ENCODE results near the gene FAM9A.

- TF ChIP-seq POLR2A (IDR thresholded peaks at IDR 0.05; ENCODE audit: low read depth, low read length), result no peak
- TF ChIP-seq TAF1 (IDR thresholded peaks at IDR 0.05; ENCODE audit: low read depth, low read length), result no peak
- no peak for TF ChIP-seq POLR2AphosphoS5 (IDR thresholded peaks at IDR 0.05; ENCODE audit: low read depth, low read length)
- no peak for TF ChIP-seq PAX5 (IDR thresholded peaks at IDR 0.05; ENCODE audit: insufficient read depth, low read length, severe bottlenecking)
Observed at GRCh38 chrX:8808661-8809060, 7.5 kb upstream of the FAM9A start.

All from GM12891 (cell line).